ENCODE results near the gene PRRC2B. TPM values are rescaled to one million over a fixed set of nuclear protein-coding genes. Genes with fewer than 3 reads are reported as not detected.
"Not testable (repeated sequence)": the region's sequence is repeated elsewhere in the genome, so short reads cannot be mapped to it uniquely, and the experiment has no call there.

The PRRC2B gene
- total RNA-seq, 2 donors from 2014 or later = 94.7 to 197 TPM

- no peak overlapping the region for H3K27ac ChIP-seq
Measured at GRCh38 chr9:131391020-131391419, 2.9 kb upstream of the PRRC2B start.

GRCh38 chr9:131391504-131391903 lies 2.4 kb upstream of the PRRC2B start:
- Histone ChIP-seq H3K27ac (no peak overlapping the region), H3K36me3 (no peaks in the 10 kb centered on the region), H3K4me1 (replicated peaks) (peaks cover 1% of the 10 kb centered on the region), H3K4me3 (no peak overlapping the region), H3K9me3 (no peaks in the 10 kb centered on the region), H3K27me3 (replicated peaks; ENCODE audit: insufficient read depth) (no peaks in the 10 kb centered on the region)
- 91% methylated on average over 4 of the region's 4 CpGs for WGBS
- no peak for DNase-seq (ENCODE audit: low spot score)
- no peak for TF ChIP-seq POLR2A (IDR thresholded peaks at IDR 0.05)
- TF ChIP-seq CTCF (IDR thresholded peaks at IDR 0.05) = no peak
- TF ChIP-seq POLR2AphosphoS5 (IDR thresholded peaks at IDR 0.05) = no peak
- intact Hi-C loops (cut with DNase I) = no loop called here

More at GRCh38 chr9:131391020-131391419, 2.9 kb upstream of the PRRC2B start:
- Histone ChIP-seq H3K27me3 (replicated peaks; ENCODE audit: insufficient read depth) (no peaks in the 10 kb centered on the region), H3K4me1 (replicated peaks) (no peaks in the 10 kb centered on the region), H3K4me3 (no peak overlapping the region), H3K9me3 (no peaks in the 10 kb centered on the region), H3K36me3 (no peaks in the 10 kb centered on the region)
- TF ChIP-seq CTCF (IDR thresholded peaks at IDR 0.05) (no peak), POLR2A (IDR thresholded peaks at IDR 0.05) (no peak), POLR2AphosphoS5 (IDR thresholded peaks at IDR 0.05) (no peak)
- WGBS = 93% methylated on average over 7 of the region's 7 CpGs
- intact Hi-C loops (cut with DNase I) = no loop called here
- DNase-seq (ENCODE audit: low spot score) = no peak

- H3K27ac ChIP-seq = peak overlapping the region; percentile 94 to 97
- intact Hi-C loops (cut with DNase I) = loop anchor here (5.0 kb wide), 1 partner anchor 83 kb away; no protein-coding TSS in a partner anchor
- TF ChIP-seq CTCF (IDR thresholded peaks at IDR 0.05) (no peak), POLR2A (IDR thresholded peaks at IDR 0.05) (no peak), POLR2AphosphoS5 (IDR thresholded peaks at IDR 0.05) (no peak)
- peak overlapping the region; percentile 75 to 79 for H3K4me3 ChIP-seq
- no peaks in the 10 kb centered on the region for H3K36me3 ChIP-seq
- WGBS = under 1% methylated on average over 39 of the region's 63 CpGs
- no peaks in the 10 kb centered on the region for H3K27me3 ChIP-seq (replicated peaks; ENCODE audit: insufficient read depth)
- H3K9me3 ChIP-seq = no peaks in the 10 kb centered on the region
- H3K4me1 ChIP-seq (replicated peaks) = peaks cover 28% of the 10 kb centered on the region
- no peak for DNase-seq (ENCODE audit: low spot score)
Measured at GRCh38 chr9:131394464-131395156, 724 bp downstream of the PRRC2B start.

- no peaks in the 10 kb centered on the region for H3K9me3 ChIP-seq
- peak; percentile 76 for DNase-seq (ENCODE audit: low spot score)
- intact Hi-C loops (cut with DNase I) = loop anchor here (5.0 kb wide), 1 partner anchor 82 kb away; no protein-coding TSS in a partner anchor
- peak overlapping the region; percentile 94 to 97 for H3K27ac ChIP-seq
- H3K4me3 ChIP-seq = peak overlapping the region; percentile 75 to 79
- peaks cover 30% of the 10 kb centered on the region for H3K4me1 ChIP-seq (replicated peaks)
- TF ChIP-seq CTCF (IDR thresholded peaks at IDR 0.05) (no peak), POLR2AphosphoS5 (IDR thresholded peaks at IDR 0.05) (no peak), POLR2A (IDR thresholded peaks at IDR 0.05) (peak; percentile 69)
- WGBS = 10% methylated on average over 17 of the region's 17 CpGs
- H3K36me3 ChIP-seq = no peaks in the 10 kb centered on the region
- H3K27me3 ChIP-seq (replicated peaks; ENCODE audit: insufficient read depth) = no peaks in the 10 kb centered on the region
Measured at GRCh38 chr9:131395157-131396098, 1.5 kb downstream of the PRRC2B start.

- not testable (repeated sequence) for H3K36me3 ChIP-seq; H3K9me3 ChIP-seq; DNase-seq (ENCODE audit: low spot score); H3K27me3 ChIP-seq (replicated peaks; ENCODE audit: insufficient read depth)
- peaks cover 30% of the 10 kb centered on the region for H3K4me1 ChIP-seq (replicated peaks)
- H3K27ac ChIP-seq = peak overlapping the region; percentile 94 to 97
- WGBS = 57% methylated on average over 4 of the region's 4 CpGs
- intact Hi-C loops (cut with DNase I) = loop anchor here (5.0 kb wide), 1 partner anchor 81 kb away; no protein-coding TSS in a partner anchor
- peak overlapping the region in 1 of 2 donors; percentile 79 for H3K4me3 ChIP-seq
Measured at GRCh38 chr9:131396099-131396479, 2.2 kb downstream of the PRRC2B start.

Measured in prostate gland (tissue), 2 donors.